CD4-positive, alpha-beta T cell (primary cell): ENCODE results near the gene NUP50. TPM values are rescaled to one million over a fixed set of nuclear protein-coding genes. Genes with fewer than 3 reads are reported as not detected.
"Not testable (repeated sequence)": the region's sequence is repeated elsewhere in the genome, so short reads cannot be mapped to it uniquely, and the experiment has no call there.

Source experiments
- ATAC-seq: fragments of 200-7000 bp; cut with Tn5 transposase; one replicate; pipeline ENCODE4 v1.10.0; 2022; ENCODE audit warnings: mild to moderate bottlenecking; ENCODE audit not compliant: poor library complexity
- CTCF ChIA-PET: fragments of 350-600 bp; sonication (Branson Sonifier 250); formaldehyde crosslinking; loops from one replicate; lab custom pipeline; 2021; ENCODE audit warnings: antibody characterized with exemption, inconsistent platforms; lab: Charles Lee
- POLR2A ChIA-PET: fragments of 350-600 bp; sonication (Branson Sonifier 250); formaldehyde crosslinking; loops from one replicate; lab custom pipeline; 2021; ENCODE audit warnings: antibody characterized with exemption, inconsistent platforms; lab: Charles Lee
- DNase-seq, 14 experiments: peaks; one replicate each; pipeline ENCODE4 v3.0.0-alpha.2; 2013 to 2020; ENCODE audit warnings: mixed read lengths in 2 of 14
- H3K27ac ChIP-seq, 2 donors: one replicate each; pipeline versions ENCODE4 v1.5.1 to v1.7.0; 2013; ENCODE audit warnings: low read length in 2 of 2, low read depth in 1 of 2, mild to moderate bottlenecking in 1 of 2
- H3K27me3 ChIP-seq, 2 experiments: 1 replicate in 1 of 2; 2 replicates in 1 of 2; pipeline versions ENCODE4 v1.6.1 to v1.7.0; 2013; ENCODE audit warnings: low read length in 2 of 2, control low read depth in 1 of 2, mild to moderate bottlenecking in 1 of 2, moderate library complexity in 1 of 2; ENCODE audit not compliant: insufficient read depth in 2 of 2, control insufficient read depth in 1 of 2
- H3K36me3 ChIP-seq: one replicate; pipeline ENCODE4 v1.6.1; 2013; ENCODE audit warnings: low read length, control low read depth; ENCODE audit not compliant: insufficient read depth
- H3K4me1 ChIP-seq: one replicate; pipeline ENCODE4 v1.6.1; 2013; ENCODE audit warnings: low read length, control low read depth; ENCODE audit not compliant: insufficient read depth
- H3K4me3 ChIP-seq: one replicate; pipeline ENCODE4 v1.5.1; 2013; ENCODE audit warnings: mild to moderate bottlenecking, low read length, moderate library complexity
- H3K9me3 ChIP-seq, 2 experiments: 1 replicate in 1 of 2; 2 replicates in 1 of 2; pipeline versions ENCODE4 v1.6.1 to v1.7.0; 2013; ENCODE audit warnings: low read length in 2 of 2, mild to moderate bottlenecking in 2 of 2, control low read depth in 1 of 2, moderate library complexity in 1 of 2; ENCODE audit not compliant: control insufficient read depth in 1 of 2, insufficient read depth in 1 of 2
- H3K27ac Mint-ChIP-seq: one replicate; pipeline ENCODE4 v1.8.0; 2020; ENCODE audit warnings: mixed read lengths
- H3K27me3 Mint-ChIP-seq: one replicate; pipeline ENCODE4 v1.8.0; 2021; ENCODE audit warnings: mixed read lengths
- H3K36me3 Mint-ChIP-seq: one replicate; pipeline ENCODE4 v1.8.0; 2021; ENCODE audit warnings: low read depth, mixed read lengths
- H3K4me1 Mint-ChIP-seq: one replicate; pipeline ENCODE4 v1.8.0; 2021; ENCODE audit warnings: low read depth, mixed read lengths
- H3K4me3 Mint-ChIP-seq: one replicate; pipeline ENCODE4 v1.8.0; 2020; ENCODE audit warnings: mild to moderate bottlenecking, mixed read lengths
- H3K9me3 Mint-ChIP-seq: one replicate; pipeline ENCODE4 v1.8.0; 2020; ENCODE audit warnings: mixed read lengths
- CTCF ChIP-seq: fragments of 200-600 bp; IDR thresholded peaks from one replicate; pipeline ENCODE4 v1.8.0; 2022; ENCODE audit warnings: antibody characterized with exemption, mild to moderate bottlenecking
- intact Hi-C, 2 experiments: fragments of 100-400 bp; cut with DNase I in 1 of 2; cut with micrococcal nuclease in 1 of 2; formaldehyde crosslinking; loops; one replicate each; pipeline versions ENCODE4 v1.15.1 to v1.9.0; 2023 to 2025; cut with DNase I, micrococcal nuclease
- total RNA-seq, 174 experiments: library from RNA in 2 of 174; stranded (reverse) in 2 of 174; gene quantifications; one replicate each; pipeline ENCODE4 v1.2.3 and lab custom pipeline; 2021 to 2026

Gene NUP50
- total RNA-seq, 2 experiments from 2014 or later = 141 TPM

- Mint-ChIP-seq H3K36me3 (peaks cover 24% of the 10 kb centered on the region), H3K27me3 (no peaks in the 10 kb centered on the region), H3K4me1 (peaks cover 10% of the 10 kb centered on the region), H3K27ac (no peak overlapping the region), H3K9me3 (no peaks in the 10 kb centered on the region), H3K4me3 (no peak overlapping the region)
- peaks cover 3% of the 10 kb centered on the region for H3K4me1 ChIP-seq
- ATAC-seq (no peak), DNase-seq (no peak)
- no peaks in the 10 kb centered on the region for H3K9me3 ChIP-seq
- H3K27ac ChIP-seq = no peak overlapping the region
- no peaks in the 10 kb centered on the region for H3K27me3 ChIP-seq
- ChIA-PET POLR2A (no interaction called here), CTCF (interaction anchor here (1.6 kb wide), 1 partner anchor 19 kb away, joined by 4 read pairs; no protein-coding TSS in a partner anchor)
- H3K36me3 ChIP-seq = peaks cover 21% of the 10 kb centered on the region
- TF ChIP-seq CTCF = no peak
- intact Hi-C loops = no loop called here
- no peak overlapping the region for H3K4me3 ChIP-seq
Measured at GRCh38 chr22:45190202-45190872, 26.6 kb downstream of the NUP50 start.

GRCh38 chr22:45191746-45192145, 28.0 kb downstream of the NUP50 start:
- H3K36me3 Mint-ChIP-seq = peaks cover 13% of the 10 kb centered on the region
- H3K4me3 ChIP-seq, intact Hi-C loops, H3K4me3 Mint-ChIP-seq, DNase-seq, H3K9me3 ChIP-seq, H3K9me3 Mint-ChIP-seq, POLR2A ChIA-PET, H3K27me3 Mint-ChIP-seq, ATAC-seq, H3K27me3 ChIP-seq, H3K27ac ChIP-seq, H3K4me1 Mint-ChIP-seq, H3K4me1 ChIP-seq, H3K27ac Mint-ChIP-seq: not testable (repeated sequence)
- CTCF ChIA-PET = interaction anchor here (1.6 kb wide), 1 partner anchor 17 kb away, joined by 4 read pairs; no protein-coding TSS in a partner anchor
- H3K36me3 ChIP-seq = peaks cover 18% of the 10 kb centered on the region

- DNase-seq = no peak
- Histone ChIP-seq H3K36me3 (peaks cover 23% of the 10 kb centered on the region), H3K9me3 (no peaks in the 10 kb centered on the region), H3K4me3 (no peak overlapping the region), H3K4me1 (no peaks in the 10 kb centered on the region), H3K27me3 (no peaks in the 10 kb centered on the region), H3K27ac (no peak overlapping the region)
- no peaks in the 10 kb centered on the region for H3K9me3 Mint-ChIP-seq
- TF ChIP-seq CTCF = no peak
- CTCF ChIA-PET = no interaction called here
- no peak for ATAC-seq
- H3K36me3 Mint-ChIP-seq = peaks cover 10% of the 10 kb centered on the region
- intact Hi-C loops = no loop called here
- no peaks in the 10 kb centered on the region for H3K4me1 Mint-ChIP-seq
- H3K27me3 Mint-ChIP-seq = no peaks in the 10 kb centered on the region
- POLR2A ChIA-PET = no interaction called here
- H3K27ac Mint-ChIP-seq = no peak overlapping the region
- no peak overlapping the region for H3K4me3 Mint-ChIP-seq
Measured at GRCh38 chr22:45192701-45193187, 29.0 kb downstream of the NUP50 start.
